Endothelial cell (in vitro differentiated cells): ENCODE measurements around the gene TRIM41. TPM values are rescaled to one million over a fixed set of nuclear protein-coding genes. Genes with fewer than 3 reads are reported as not detected.

Experiments used
- DNase-seq: peaks from one replicate; pipeline ENCODE4 v3.0.0; 2021; ENCODE audit warnings: low spot score
- H3K27ac Mint-ChIP-seq: one replicate; pipeline ENCODE4 v1.8.0; 2021; ENCODE audit warnings: mixed read lengths, inconsistent platforms; ENCODE audit not compliant: unreplicated experiment
- H3K27me3 Mint-ChIP-seq: one replicate; pipeline ENCODE4 v1.8.0; 2021; ENCODE audit warnings: mild to moderate bottlenecking, moderate library complexity, mixed read lengths, inconsistent platforms; ENCODE audit not compliant: unreplicated experiment
- H3K36me3 Mint-ChIP-seq: one replicate; pipeline ENCODE4 v1.8.0; 2021; ENCODE audit warnings: mild to moderate bottlenecking, low read depth, mixed read lengths, inconsistent platforms; ENCODE audit not compliant: unreplicated experiment
- H3K4me1 Mint-ChIP-seq: one replicate; pipeline ENCODE4 v1.8.0; 2021; ENCODE audit warnings: mild to moderate bottlenecking, mixed read lengths, inconsistent platforms; ENCODE audit not compliant: unreplicated experiment
- H3K4me3 Mint-ChIP-seq: one replicate; pipeline ENCODE4 v1.8.0; 2021; ENCODE audit warnings: mild to moderate bottlenecking, mixed read lengths, inconsistent platforms; ENCODE audit not compliant: unreplicated experiment
- H3K9me3 Mint-ChIP-seq: one replicate; pipeline ENCODE4 v1.8.0; 2021; ENCODE audit warnings: mixed read lengths, inconsistent platforms; ENCODE audit not compliant: unreplicated experiment
- CTCF ChIP-seq: fragments of 200-600 bp; sonication (generic); IDR thresholded peaks from one replicate; pipeline ENCODE4 v1.5.0; 2021; ENCODE audit warnings: antibody characterized with exemption; ENCODE audit not compliant: unreplicated experiment
- total RNA-seq: library from RNA; stranded (reverse); fragmentation: NEBNext Ultra II Directional; extraction: Animal tissue kit (Norgen Biotek cat#: 25700); gene quantifications from one replicate; pipeline ENCODE4 v1.2.1, GENCODE V29; 2021; ENCODE audit not compliant: unreplicated experiment

TRIM41 gene
- total RNA-seq, 1 donor from 2014 or later = 21.8 TPM

GRCh38 chr5:181222630-181223057 lies 437 bp upstream of the TRIM41 start:
- peaks cover 36% of the 10 kb centered on the region for H3K27me3 Mint-ChIP-seq
- H3K36me3 Mint-ChIP-seq = peaks cover 12% of the 10 kb centered on the region
- H3K27ac Mint-ChIP-seq = peak overlapping the region; percentile 98
- H3K4me1 Mint-ChIP-seq = peaks cover 27% of the 10 kb centered on the region
- DNase-seq = no peak
- peak; percentile 11 for TF ChIP-seq CTCF
- H3K9me3 Mint-ChIP-seq = no peaks in the 10 kb centered on the region
- peak overlapping the region; percentile 98 for H3K4me3 Mint-ChIP-seq

- Mint-ChIP-seq H3K36me3 (peaks cover 8% of the 10 kb centered on the region), H3K4me1 (peaks cover 20% of the 10 kb centered on the region), H3K9me3 (no peaks in the 10 kb centered on the region), H3K4me3 (peak overlapping the region; percentile 98), H3K27ac (peak overlapping the region; percentile 98), H3K27me3 (peaks cover 25% of the 10 kb centered on the region)
- peak; percentile 81 for DNase-seq
- no peak for TF ChIP-seq CTCF
Measured at GRCh38 chr5:181223729-181224389, 778 bp downstream of the TRIM41 start.

GRCh38 chr5:181224390-181225229 lies 1.5 kb downstream of the TRIM41 start:
- peaks cover 20% of the 10 kb centered on the region for H3K4me1 Mint-ChIP-seq
- no peak for DNase-seq
- TF ChIP-seq CTCF = no peak
- H3K27ac Mint-ChIP-seq = peak overlapping the region; percentile 98
- H3K36me3 Mint-ChIP-seq = peaks cover 10% of the 10 kb centered on the region
- peak overlapping the region; percentile 98 for H3K4me3 Mint-ChIP-seq
- no peaks in the 10 kb centered on the region for H3K9me3 Mint-ChIP-seq
- peaks cover 28% of the 10 kb centered on the region for H3K27me3 Mint-ChIP-seq

GRCh38 chr5:181229996-181230395 lies 6.9 kb downstream of the TRIM41 start:
- Mint-ChIP-seq H3K36me3 (peaks cover 23% of the 10 kb centered on the region), H3K27me3 (peaks cover 9% of the 10 kb centered on the region), H3K4me1 (peaks cover 2% of the 10 kb centered on the region), H3K9me3 (no peaks in the 10 kb centered on the region), H3K27ac (peak overlapping the region; percentile 9), H3K4me3 (peak overlapping the region; percentile 42)
- TF ChIP-seq CTCF = no peak
- DNase-seq = no peak

GRCh38 chr5:181230551-181230950 lies 7.5 kb downstream of the TRIM41 start:
- Mint-ChIP-seq H3K4me1 (peaks cover under 1% of the 10 kb centered on the region), H3K36me3 (peaks cover 27% of the 10 kb centered on the region), H3K4me3 (no peak overlapping the region), H3K27me3 (peaks cover 8% of the 10 kb centered on the region), H3K9me3 (no peaks in the 10 kb centered on the region), H3K27ac (peak overlapping the region; percentile 70)
- DNase-seq = no peak
- no peak for TF ChIP-seq CTCF
